Testis (tissue), 2 donors: ENCODE measurements around the gene UCHL1.

Source experiments
- POLR2A ChIP-seq: fragments of 450-650 bp; IDR thresholded peaks from one replicate; pipeline ENCODE4 v1.6.1; 2017; ENCODE audit warnings: antibody characterized with exemption, mild to moderate bottlenecking, moderate library complexity
- TF ChIP-seq, protein P1 (sequence below), 3 experiments: fragments of 450-650 bp in 2 of 3; fragments of 200-600 bp in 1 of 3; sonication (generic) in 1 of 3; IDR thresholded peaks; one replicate each; pipeline ENCODE4 v1.5.1; 2016 to 2019; ENCODE audit warnings: antibody characterized with exemption in 3 of 3, mild to moderate bottlenecking in 2 of 3, moderate library complexity in 1 of 3

DNA sequence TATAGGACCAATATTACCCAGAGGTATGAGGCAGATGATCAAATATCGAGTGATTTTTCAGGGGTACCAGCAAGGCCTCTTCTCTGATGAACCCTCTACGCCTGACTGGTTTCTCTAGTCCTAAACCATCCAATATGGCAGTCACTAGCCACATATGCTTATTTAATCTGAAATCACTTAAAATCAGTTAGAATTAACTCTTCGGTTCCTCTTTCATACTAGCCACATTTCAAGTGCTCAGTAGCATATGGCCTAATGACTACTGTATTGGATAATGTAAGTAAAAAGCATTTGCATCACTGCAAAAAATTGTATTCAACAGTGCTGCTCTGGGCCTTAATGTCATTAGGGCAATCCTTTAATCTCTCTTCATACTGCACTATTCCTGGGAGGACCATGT, 38.0 kb upstream of the UCHL1 start:
- TF ChIP-seq, protein P1, sequence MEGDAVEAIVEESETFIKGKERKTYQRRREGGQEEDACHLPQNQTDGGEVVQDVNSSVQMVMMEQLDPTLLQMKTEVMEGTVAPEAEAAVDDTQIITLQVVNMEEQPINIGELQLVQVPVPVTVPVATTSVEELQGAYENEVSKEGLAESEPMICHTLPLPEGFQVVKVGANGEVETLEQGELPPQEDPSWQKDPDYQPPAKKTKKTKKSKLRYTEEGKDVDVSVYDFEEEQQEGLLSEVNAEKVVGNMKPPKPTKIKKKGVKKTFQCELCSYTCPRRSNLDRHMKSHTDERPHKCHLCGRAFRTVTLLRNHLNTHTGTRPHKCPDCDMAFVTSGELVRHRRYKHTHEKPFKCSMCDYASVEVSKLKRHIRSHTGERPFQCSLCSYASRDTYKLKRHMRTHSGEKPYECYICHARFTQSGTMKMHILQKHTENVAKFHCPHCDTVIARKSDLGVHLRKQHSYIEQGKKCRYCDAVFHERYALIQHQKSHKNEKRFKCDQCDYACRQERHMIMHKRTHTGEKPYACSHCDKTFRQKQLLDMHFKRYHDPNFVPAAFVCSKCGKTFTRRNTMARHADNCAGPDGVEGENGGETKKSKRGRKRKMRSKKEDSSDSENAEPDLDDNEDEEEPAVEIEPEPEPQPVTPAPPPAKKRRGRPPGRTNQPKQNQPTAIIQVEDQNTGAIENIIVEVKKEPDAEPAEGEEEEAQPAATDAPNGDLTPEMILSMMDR (IDR thresholded peaks at IDR 0.05): no peak
- no peak for TF ChIP-seq POLR2A
